ENCODE measurements around the gene MPC1.
"Not testable (repeated sequence)": the region's sequence is repeated elsewhere in the genome, so short reads cannot be mapped to it uniquely, and the experiment has no call there.

DNA sequence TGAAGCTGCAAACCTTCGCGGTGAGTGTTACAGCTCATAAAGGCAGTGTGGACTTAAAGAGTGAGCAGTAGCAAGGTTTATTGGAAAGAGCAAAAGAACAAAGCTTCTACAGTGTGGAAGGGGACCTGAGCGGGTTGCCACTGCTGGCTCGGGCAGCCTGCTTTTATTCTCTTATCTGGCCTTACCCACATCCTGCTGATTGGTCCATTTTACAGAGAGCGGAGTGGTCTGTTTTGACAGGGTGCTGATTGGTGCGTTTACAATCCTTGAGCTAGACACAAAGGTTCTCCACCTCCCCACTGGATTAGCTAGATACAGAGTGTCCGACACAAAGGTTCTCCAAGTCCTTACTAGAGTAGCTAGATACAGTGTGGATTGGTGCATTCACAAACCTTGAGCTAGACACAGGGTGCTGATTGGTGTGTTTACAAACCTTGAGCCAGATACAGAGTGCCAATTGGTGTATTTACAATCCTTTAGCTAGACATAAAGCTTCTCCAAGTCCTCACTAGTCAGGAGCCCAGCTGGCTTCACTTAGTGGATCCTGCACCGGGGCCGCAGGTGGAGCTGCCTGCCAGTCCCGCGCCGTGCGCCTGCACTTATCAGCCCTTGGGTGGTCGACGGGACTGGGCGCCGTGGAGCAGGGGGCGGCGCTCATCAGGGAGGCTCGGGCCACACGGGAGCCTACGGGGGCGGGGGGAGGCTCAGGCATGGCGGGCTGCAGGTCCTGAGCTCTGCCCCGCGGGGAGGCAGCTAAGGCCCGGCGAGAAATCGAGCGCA is 10.2 kb upstream of the MPC1 start:
- TF ChIP-seq EZH2 (IDR thresholded peaks at IDR 0.05; ENCODE audit: borderline replicate concordance, insufficient read depth, low read length, poor library complexity, severe bottlenecking); TAF1 (IDR thresholded peaks at IDR 0.05; ENCODE audit: low read depth): not testable (repeated sequence)
- TF ChIP-seq, protein P1, sequence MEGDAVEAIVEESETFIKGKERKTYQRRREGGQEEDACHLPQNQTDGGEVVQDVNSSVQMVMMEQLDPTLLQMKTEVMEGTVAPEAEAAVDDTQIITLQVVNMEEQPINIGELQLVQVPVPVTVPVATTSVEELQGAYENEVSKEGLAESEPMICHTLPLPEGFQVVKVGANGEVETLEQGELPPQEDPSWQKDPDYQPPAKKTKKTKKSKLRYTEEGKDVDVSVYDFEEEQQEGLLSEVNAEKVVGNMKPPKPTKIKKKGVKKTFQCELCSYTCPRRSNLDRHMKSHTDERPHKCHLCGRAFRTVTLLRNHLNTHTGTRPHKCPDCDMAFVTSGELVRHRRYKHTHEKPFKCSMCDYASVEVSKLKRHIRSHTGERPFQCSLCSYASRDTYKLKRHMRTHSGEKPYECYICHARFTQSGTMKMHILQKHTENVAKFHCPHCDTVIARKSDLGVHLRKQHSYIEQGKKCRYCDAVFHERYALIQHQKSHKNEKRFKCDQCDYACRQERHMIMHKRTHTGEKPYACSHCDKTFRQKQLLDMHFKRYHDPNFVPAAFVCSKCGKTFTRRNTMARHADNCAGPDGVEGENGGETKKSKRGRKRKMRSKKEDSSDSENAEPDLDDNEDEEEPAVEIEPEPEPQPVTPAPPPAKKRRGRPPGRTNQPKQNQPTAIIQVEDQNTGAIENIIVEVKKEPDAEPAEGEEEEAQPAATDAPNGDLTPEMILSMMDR (IDR thresholded peaks at IDR 0.05; ENCODE audit: poor library complexity, severe bottlenecking), result not testable (repeated sequence)
- TF ChIP-seq, protein P2, sequence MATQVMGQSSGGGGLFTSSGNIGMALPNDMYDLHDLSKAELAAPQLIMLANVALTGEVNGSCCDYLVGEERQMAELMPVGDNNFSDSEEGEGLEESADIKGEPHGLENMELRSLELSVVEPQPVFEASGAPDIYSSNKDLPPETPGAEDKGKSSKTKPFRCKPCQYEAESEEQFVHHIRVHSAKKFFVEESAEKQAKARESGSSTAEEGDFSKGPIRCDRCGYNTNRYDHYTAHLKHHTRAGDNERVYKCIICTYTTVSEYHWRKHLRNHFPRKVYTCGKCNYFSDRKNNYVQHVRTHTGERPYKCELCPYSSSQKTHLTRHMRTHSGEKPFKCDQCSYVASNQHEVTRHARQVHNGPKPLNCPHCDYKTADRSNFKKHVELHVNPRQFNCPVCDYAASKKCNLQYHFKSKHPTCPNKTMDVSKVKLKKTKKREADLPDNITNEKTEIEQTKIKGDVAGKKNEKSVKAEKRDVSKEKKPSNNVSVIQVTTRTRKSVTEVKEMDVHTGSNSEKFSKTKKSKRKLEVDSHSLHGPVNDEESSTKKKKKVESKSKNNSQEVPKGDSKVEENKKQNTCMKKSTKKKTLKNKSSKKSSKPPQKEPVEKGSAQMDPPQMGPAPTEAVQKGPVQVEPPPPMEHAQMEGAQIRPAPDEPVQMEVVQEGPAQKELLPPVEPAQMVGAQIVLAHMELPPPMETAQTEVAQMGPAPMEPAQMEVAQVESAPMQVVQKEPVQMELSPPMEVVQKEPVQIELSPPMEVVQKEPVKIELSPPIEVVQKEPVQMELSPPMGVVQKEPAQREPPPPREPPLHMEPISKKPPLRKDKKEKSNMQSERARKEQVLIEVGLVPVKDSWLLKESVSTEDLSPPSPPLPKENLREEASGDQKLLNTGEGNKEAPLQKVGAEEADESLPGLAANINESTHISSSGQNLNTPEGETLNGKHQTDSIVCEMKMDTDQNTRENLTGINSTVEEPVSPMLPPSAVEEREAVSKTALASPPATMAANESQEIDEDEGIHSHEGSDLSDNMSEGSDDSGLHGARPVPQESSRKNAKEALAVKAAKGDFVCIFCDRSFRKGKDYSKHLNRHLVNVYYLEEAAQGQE (IDR thresholded peaks at IDR 0.05; ENCODE audit: borderline replicate concordance), result not testable (repeated sequence)
